Naive B cell (primary cell): ENCODE data around the gene PADI2. TPM values are rescaled to one million over a fixed set of nuclear protein-coding genes. Genes with fewer than 3 reads are reported as not detected.
A peak's percentile ranks its signal among the peaks of the same experiment; 100 is the strongest.

Experiments used
- ATAC-seq, 2 donors: fragments of 150-1000 bp; cut with Tn5 transposase; 2 replicates each; pipeline ENCODE4 v1.10.0; 2021; ENCODE audit warnings: low read depth in 2 of 2, mild to moderate bottlenecking in 2 of 2, moderate library complexity in 2 of 2
- DNase-seq: peaks from one replicate; pipeline ENCODE4 v3.0.0; 2022
- H3K27ac Mint-ChIP-seq, 6 donors: one replicate each; pipeline ENCODE4 v1.8.0; 2020 to 2022; ENCODE audit warnings: mild to moderate bottlenecking in 6 of 6, mixed read lengths in 6 of 6, moderate library complexity in 5 of 6, inconsistent platforms in 2 of 6
- H3K27me3 Mint-ChIP-seq, 3 donors: one replicate each; pipeline ENCODE4 v1.8.0; 2021 to 2022; ENCODE audit warnings: mixed read lengths in 3 of 3, mild to moderate bottlenecking in 1 of 3
- H3K36me3 Mint-ChIP-seq, 2 donors: one replicate each; pipeline ENCODE4 v1.8.0; 2020 to 2022; ENCODE audit warnings: mixed read lengths in 2 of 2, inconsistent platforms in 1 of 2, mild to moderate bottlenecking in 1 of 2
- H3K4me1 Mint-ChIP-seq, 3 donors: one replicate each; pipeline ENCODE4 v1.8.0; 2020 to 2022; ENCODE audit warnings: mixed read lengths in 3 of 3, inconsistent platforms in 1 of 3, mild to moderate bottlenecking in 1 of 3, moderate library complexity in 1 of 3
- H3K4me3 Mint-ChIP-seq, 8 donors: one replicate each; pipeline ENCODE4 v1.8.0; 2020 to 2022; ENCODE audit warnings: mild to moderate bottlenecking in 8 of 8, mixed read lengths in 8 of 8, moderate library complexity in 8 of 8, inconsistent platforms in 2 of 8
- H3K9me3 Mint-ChIP-seq, 7 donors: one replicate each; pipeline ENCODE4 v1.8.0; 2020 to 2022; ENCODE audit warnings: mixed read lengths in 7 of 7, mild to moderate bottlenecking in 5 of 7, inconsistent platforms in 2 of 7, moderate library complexity in 1 of 7
- polyA plus RNA-seq, 6 donors: library from polyadenylated mRNA; unstranded; fragments of 300-500 nt; fragmentation: Illumina TruSeq; gene quantifications; one replicate each; pipeline ENCODE4 v1.2.3, GENCODE V29; 2021; ENCODE audit warnings: low read depth in 6 of 6

Gene PADI2
- polyA plus RNA-seq, 6 donors from 2014 or later: 0.08 to 0.74 (median 0.09) TPM; not detected in 2

GRCh38 chr1:17047924-17048323 is 71.3 kb downstream of the PADI2 start:
- DNase-seq (no peak), ATAC-seq (no peak)
- H3K4me3 Mint-ChIP-seq: no peak overlapping the region
- peak overlapping the region in 1 of 6 donors; percentile 41 for H3K27ac Mint-ChIP-seq
- peaks cover 20 to 32% (median 20%) of the 10 kb centered on the region in 3 donors for H3K4me1 Mint-ChIP-seq
- no peaks in the 10 kb centered on the region for H3K36me3 Mint-ChIP-seq
- H3K9me3 Mint-ChIP-seq: no peaks in the 10 kb centered on the region
- no peaks in the 10 kb centered on the region for H3K27me3 Mint-ChIP-seq

- DNase-seq (no peak), ATAC-seq (no peak)
- Mint-ChIP-seq H3K4me1 (peaks cover 15 to 20% (median 18%) of the 10 kb centered on the region in 3 donors), H3K27me3 (no peaks in the 10 kb centered on the region), H3K36me3 (peaks cover 0 to 7% of the 10 kb centered on the region in 2 donors), H3K9me3 (no peaks in the 10 kb centered on the region), H3K27ac (peak overlapping the region in 2 of 6 donors; percentile 69 to 86), H3K4me3 (peak overlapping the region in 3 of 8 donors; percentile 53 to 81 (median 66))
Observed at GRCh38 chr1:17046334-17046657, 73.0 kb downstream of the PADI2 start.

GRCh38 chr1:17045634-17046333 is 73.5 kb downstream of the PADI2 start:
- no peaks in the 10 kb centered on the region for H3K9me3 Mint-ChIP-seq
- DNase-seq (peak; percentile 14), ATAC-seq (peak; percentile 64 to 89)
- peaks cover 9 to 15% (median 14%) of the 10 kb centered on the region in 3 donors for H3K4me1 Mint-ChIP-seq
- H3K27ac Mint-ChIP-seq: peak overlapping the region in 5 of 6 donors; percentile 65 to 88 (median 82)
- H3K4me3 Mint-ChIP-seq: peak overlapping the region; percentile 44 to 81 (median 58)
- peaks cover 0 to 7% of the 10 kb centered on the region in 2 donors for H3K36me3 Mint-ChIP-seq
- H3K27me3 Mint-ChIP-seq: no peaks in the 10 kb centered on the region

GRCh38 chr1:17045150-17045549 is 74.1 kb downstream of the PADI2 start:
- H3K36me3 Mint-ChIP-seq: peaks cover 0 to 8% of the 10 kb centered on the region in 2 donors
- DNase-seq (no peak), ATAC-seq (no peak)
- peak overlapping the region; percentile 12 to 88 (median 49) for H3K27ac Mint-ChIP-seq
- no peaks in the 10 kb centered on the region for H3K27me3 Mint-ChIP-seq
- H3K4me1 Mint-ChIP-seq: peaks cover 9 to 14% (median 13%) of the 10 kb centered on the region in 3 donors
- H3K9me3 Mint-ChIP-seq: no peaks in the 10 kb centered on the region
- H3K4me3 Mint-ChIP-seq: peak overlapping the region in 4 of 8 donors; percentile 26 to 66 (median 49)

GRCh38 chr1:17043676-17044075 is 75.6 kb downstream of the PADI2 start:
- Mint-ChIP-seq H3K4me3 (no peak overlapping the region), H3K27ac (no peak overlapping the region), H3K36me3 (peaks cover 0 to 12% of the 10 kb centered on the region in 2 donors), H3K27me3 (no peaks in the 10 kb centered on the region), H3K9me3 (no peaks in the 10 kb centered on the region), H3K4me1 (peaks cover 9 to 14% (median 13%) of the 10 kb centered on the region in 3 donors)
- ATAC-seq: no peak
- no peak for DNase-seq

- H3K9me3 Mint-ChIP-seq: no peaks in the 10 kb centered on the region
- peaks cover 0 to 12% of the 10 kb centered on the region in 2 donors for H3K36me3 Mint-ChIP-seq
- ATAC-seq: no peak
- H3K4me1 Mint-ChIP-seq: peaks cover 2 to 7% (median 4%) of the 10 kb centered on the region in 3 donors
- H3K27me3 Mint-ChIP-seq: no peaks in the 10 kb centered on the region
- DNase-seq: no peak
- H3K27ac Mint-ChIP-seq: no peak overlapping the region
- H3K4me3 Mint-ChIP-seq: no peak overlapping the region
Observed at GRCh38 chr1:17040135-17040534, 79.1 kb downstream of the PADI2 start.

- no peak for ATAC-seq
- H3K27me3 Mint-ChIP-seq: no peaks in the 10 kb centered on the region
- H3K4me3 Mint-ChIP-seq: no peak overlapping the region
- no peak for DNase-seq
- H3K9me3 Mint-ChIP-seq: no peaks in the 10 kb centered on the region
- H3K36me3 Mint-ChIP-seq: peaks cover 0 to 12% of the 10 kb centered on the region in 2 donors
- peak overlapping the region in 1 of 6 donors; percentile 78 for H3K27ac Mint-ChIP-seq
- peaks cover 0 to 5% (median 0%) of the 10 kb centered on the region in 3 donors for H3K4me1 Mint-ChIP-seq
Observed at GRCh38 chr1:17039522-17039921, 79.7 kb downstream of the PADI2 start.

GRCh38 chr1:17033481-17033880 is 85.8 kb downstream of the PADI2 start:
- Mint-ChIP-seq H3K9me3 (no peaks in the 10 kb centered on the region), H3K4me1 (peaks cover 0 to 4% (median 0%) of the 10 kb centered on the region in 3 donors), H3K27ac (no peak overlapping the region), H3K4me3 (no peak overlapping the region), H3K27me3 (no peaks in the 10 kb centered on the region), H3K36me3 (peaks cover 1 to 3% of the 10 kb centered on the region in 2 donors)
- DNase-seq: no peak
- ATAC-seq: no peak

GRCh38 chr1:17032741-17033140 is 86.5 kb downstream of the PADI2 start:
- ATAC-seq (no peak), DNase-seq (no peak)
- Mint-ChIP-seq H3K9me3 (no peaks in the 10 kb centered on the region), H3K4me1 (no peaks in the 10 kb centered on the region), H3K4me3 (no peak overlapping the region), H3K27ac (no peak overlapping the region), H3K27me3 (no peaks in the 10 kb centered on the region), H3K36me3 (peaks cover 6 to 10% of the 10 kb centered on the region in 2 donors)

GRCh38 chr1:17031436-17031835 is 87.8 kb downstream of the PADI2 start:
- no peak overlapping the region for H3K4me3 Mint-ChIP-seq
- no peak for DNase-seq
- H3K9me3 Mint-ChIP-seq: no peaks in the 10 kb centered on the region
- ATAC-seq: no peak
- H3K36me3 Mint-ChIP-seq: peaks cover 14 to 16% of the 10 kb centered on the region in 2 donors
- no peak overlapping the region for H3K27ac Mint-ChIP-seq
- H3K4me1 Mint-ChIP-seq: no peaks in the 10 kb centered on the region
- no peaks in the 10 kb centered on the region for H3K27me3 Mint-ChIP-seq

GRCh38 chr1:17030206-17030605 is 89.0 kb downstream of the PADI2 start:
- Mint-ChIP-seq H3K4me1 (no peaks in the 10 kb centered on the region), H3K36me3 (peaks cover 14 to 16% of the 10 kb centered on the region in 2 donors), H3K27me3 (no peaks in the 10 kb centered on the region), H3K9me3 (no peaks in the 10 kb centered on the region), H3K27ac (no peak overlapping the region), H3K4me3 (no peak overlapping the region)
- ATAC-seq (no peak), DNase-seq (no peak)

- Mint-ChIP-seq H3K9me3 (no peaks in the 10 kb centered on the region), H3K4me3 (no peak overlapping the region), H3K4me1 (peaks cover 0 to 2% (median 0%) of the 10 kb centered on the region in 3 donors), H3K27ac (peak overlapping the region in 2 of 6 donors; percentile 6 to 69), H3K36me3 (peaks cover 14 to 16% of the 10 kb centered on the region in 2 donors), H3K27me3 (no peaks in the 10 kb centered on the region)
- no peak for DNase-seq
- no peak for ATAC-seq
Observed at GRCh38 chr1:17028662-17029188, 90.5 kb downstream of the PADI2 start.

- peaks cover 0 to 5% (median 0%) of the 10 kb centered on the region in 3 donors for H3K4me1 Mint-ChIP-seq
- DNase-seq (no peak), ATAC-seq (no peak)
- no peak overlapping the region for H3K4me3 Mint-ChIP-seq
- H3K27me3 Mint-ChIP-seq: no peaks in the 10 kb centered on the region
- H3K9me3 Mint-ChIP-seq: no peaks in the 10 kb centered on the region
- H3K27ac Mint-ChIP-seq: peak overlapping the region in 1 of 6 donors; percentile 10
- H3K36me3 Mint-ChIP-seq: peaks cover 14 to 24% of the 10 kb centered on the region in 2 donors
Observed at GRCh38 chr1:17027900-17028299, 91.4 kb downstream of the PADI2 start.

GRCh38 chr1:17027403-17027802 is 91.8 kb downstream of the PADI2 start:
- no peak for ATAC-seq
- H3K4me1 Mint-ChIP-seq: peaks cover 0 to 5% (median 0%) of the 10 kb centered on the region in 3 donors
- H3K27ac Mint-ChIP-seq: no peak overlapping the region
- no peaks in the 10 kb centered on the region for H3K9me3 Mint-ChIP-seq
- H3K36me3 Mint-ChIP-seq: peaks cover 14 to 24% of the 10 kb centered on the region in 2 donors
- H3K4me3 Mint-ChIP-seq: no peak overlapping the region
- DNase-seq: no peak
- H3K27me3 Mint-ChIP-seq: no peaks in the 10 kb centered on the region
